HepG2 (cell line): ENCODE measurements around the gene MYADML2. TPM values are rescaled to one million over a fixed set of nuclear protein-coding genes. Genes with fewer than 3 reads are reported as not detected.

ENCODE experiments used
- ARNTL ChIP-seq: sonication (generic); formaldehyde crosslinking; IDR thresholded peaks from 2 replicates; pipeline ENCODE4 v1.4.0; 2020; ENCODE audit warnings: mild to moderate bottlenecking, missing genetic modification reagents
- ERF ChIP-seq: IDR thresholded peaks from 2 replicates; pipeline ENCODE4 v1.6.1; 2018; ENCODE audit warnings: missing biosample characterization, missing genetic modification reagents
- HOXA7 ChIP-seq: sonication (generic); formaldehyde crosslinking; IDR thresholded peaks from 2 replicates; pipeline ENCODE4 v1.8.1; 2022; ENCODE audit warnings: mild to moderate bottlenecking, missing genetic modification reagents, moderate library complexity
- MYNN ChIP-seq: sonication (generic); formaldehyde crosslinking; IDR thresholded peaks from 2 replicates; pipeline ENCODE4 v1.4.0; 2020; ENCODE audit warnings: mild to moderate bottlenecking, low read depth, missing genetic modification reagents
- NFE2 ChIP-seq: sonication (generic); formaldehyde crosslinking; IDR thresholded peaks from 2 replicates; pipeline ENCODE4 v1.4.0; 2020; ENCODE audit warnings: missing genetic modification reagents
- ZFP41 ChIP-seq: sonication (generic); formaldehyde crosslinking; IDR thresholded peaks from 2 replicates; pipeline ENCODE4 v1.4.0; 2020; ENCODE audit warnings: mild to moderate bottlenecking, missing genetic modification reagents, borderline replicate concordance
- ZNF296 ChIP-seq: sonication (generic); formaldehyde crosslinking; conservative IDR thresholded peaks from 2 replicates; pipeline ENCODE4 v1.5.0; 2020; ENCODE audit warnings: mild to moderate bottlenecking, missing genetic modification reagents
- ZNF331 ChIP-seq: sonication (generic); formaldehyde crosslinking; IDR thresholded peaks from 2 replicates; pipeline ENCODE4 v1.4.0; 2020; ENCODE audit warnings: missing genetic modification reagents
- ZNF670 ChIP-seq: sonication (generic); formaldehyde crosslinking; IDR thresholded peaks from 2 replicates; pipeline ENCODE4 v1.8.0; 2022; ENCODE audit warnings: mild to moderate bottlenecking, missing genetic modification reagents, borderline replicate concordance
- ZNF709 ChIP-seq: sonication (generic); formaldehyde crosslinking; IDR thresholded peaks from 2 replicates; pipeline ENCODE4 v1.5.0; 2020; ENCODE audit warnings: mild to moderate bottlenecking, missing genetic modification reagents
- ZNF766 ChIP-seq: sonication (generic); formaldehyde crosslinking; IDR thresholded peaks from 2 replicates; pipeline ENCODE4 v1.5.0; 2020; ENCODE audit warnings: missing genetic modification reagents, borderline replicate concordance
- ZNF775 ChIP-seq: sonication (generic); formaldehyde crosslinking; IDR thresholded peaks from 2 replicates; pipeline ENCODE4 v1.4.0; 2020; ENCODE audit warnings: missing genetic modification reagents, mild to moderate bottlenecking, moderate library complexity, borderline replicate concordance
- polyA plus RNA-seq, 8 experiments: library from polyadenylated mRNA; depleted of rRNA in 3 of 8; stranded (reverse) in 7 of 8; unstranded in 1 of 8; fragments of >200 nt; fragmentation: Illumina TruSeq in 4 of 8; extraction: Trizol in 4 of 8; gene quantifications; 2 replicates each; pipeline versions ENCODE4 v1.2.1 to v1.2.3, GENCODE V29; 2011 to 2016; ENCODE audit warnings: low read depth in 4 of 8, missing spikeins in 1 of 8, mixed read lengths in 1 of 8; ENCODE audit not compliant: insufficient read depth in 1 of 8
- total RNA-seq, 5 experiments: library from RNA; depleted of rRNA; stranded (reverse); fragments of >200 nt; fragmentation: Illumina TruSeq; extraction: Trizol; gene quantifications; 2 replicates each; pipeline ENCODE4 v1.2.3, GENCODE V29; 2016; ENCODE audit warnings: low read depth in 1 of 5
- TF ChIP-seq, protein P1 (sequence below): IDR thresholded peaks from 2 replicates; pipeline ENCODE4 v1.6.1; 2016; ENCODE audit warnings: missing genetic modification reagents, missing compliant biosample characterization
- TF ChIP-seq, protein P2 (sequence below): sonication (generic); formaldehyde crosslinking; conservative IDR thresholded peaks from 2 replicates; pipeline ENCODE4 v1.4.0; 2020; ENCODE audit warnings: missing genetic modification reagents
- TF ChIP-seq, protein P3 (sequence below): sonication (generic); formaldehyde crosslinking; IDR thresholded peaks from 2 replicates; pipeline ENCODE4 v1.4.0; 2020; ENCODE audit warnings: missing genetic modification reagents
- TF ChIP-seq, protein P4 (sequence below): sonication (generic); formaldehyde crosslinking; IDR thresholded peaks from 2 replicates; pipeline ENCODE4 v1.5.1; 2020; ENCODE audit warnings: mild to moderate bottlenecking, moderate library complexity, missing genetic modification reagents
- TF ChIP-seq, protein P5 (sequence below): sonication (generic); formaldehyde crosslinking; IDR thresholded peaks from 2 replicates; pipeline ENCODE4 v1.4.0; 2020; ENCODE audit warnings: missing genetic modification reagents

The MYADML2 gene
- total and polyA plus RNA-seq, 2 of the 13 experiments (the other 11 are each of a cell fraction or from before 2014, with no cell fraction given), result not detected

DNA sequence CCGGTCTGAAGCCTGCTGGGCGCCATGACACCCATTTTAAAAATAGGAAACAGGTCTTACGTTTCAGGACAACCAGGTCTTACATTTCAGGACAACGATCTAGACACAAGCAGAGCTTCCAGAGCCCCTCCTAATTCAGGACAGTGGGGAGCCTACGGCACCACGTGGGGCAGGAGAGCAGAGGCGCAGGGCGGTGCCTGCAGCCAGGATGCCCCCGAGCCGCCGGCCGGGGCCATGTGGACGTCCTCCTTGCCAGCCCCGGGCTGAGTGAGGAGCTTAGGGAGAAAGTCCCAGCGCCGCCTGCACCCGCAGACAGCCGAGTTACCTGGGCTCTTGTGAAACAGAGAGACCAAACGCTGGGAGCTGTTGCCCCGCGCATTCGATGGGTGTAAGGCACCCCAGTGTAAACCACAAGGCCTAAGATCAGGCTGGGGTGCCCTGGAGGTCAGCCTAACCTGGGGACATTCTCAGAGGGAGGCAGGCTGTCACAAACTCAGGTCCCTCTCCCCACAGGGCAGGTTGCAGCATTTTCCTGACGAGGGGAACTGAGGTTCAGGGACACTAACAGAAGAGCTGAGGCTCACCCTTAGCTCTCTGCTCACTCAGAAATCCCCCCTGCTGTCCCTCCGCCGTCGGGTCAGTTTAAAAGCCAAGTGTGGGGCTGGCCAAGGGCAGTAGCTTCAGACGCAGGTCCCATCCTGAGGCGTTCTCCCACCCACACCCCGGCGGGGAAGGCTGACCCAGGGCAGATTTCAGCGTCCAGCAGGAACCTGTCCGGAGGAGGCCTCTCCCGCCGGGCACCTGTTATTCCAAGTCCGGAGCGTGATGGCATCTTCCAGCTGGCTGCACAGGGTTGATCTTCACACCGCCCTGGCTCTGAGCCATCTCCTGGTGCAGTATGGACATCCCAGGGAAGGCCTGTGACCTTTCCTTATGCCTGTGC is 15.7 kb upstream of the MYADML2 start (continued):
- TF ChIP-seq, protein P1, sequence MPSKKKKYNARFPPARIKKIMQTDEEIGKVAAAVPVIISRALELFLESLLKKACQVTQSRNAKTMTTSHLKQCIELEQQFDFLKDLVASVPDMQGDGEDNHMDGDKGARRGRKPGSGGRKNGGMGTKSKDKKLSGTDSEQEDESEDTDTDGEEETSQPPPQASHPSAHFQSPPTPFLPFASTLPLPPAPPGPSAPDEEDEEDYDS, result 0 out of 2 replicates have a peak, but pooled peaks have one; percentile 10
- TF ChIP-seq, protein P2, sequence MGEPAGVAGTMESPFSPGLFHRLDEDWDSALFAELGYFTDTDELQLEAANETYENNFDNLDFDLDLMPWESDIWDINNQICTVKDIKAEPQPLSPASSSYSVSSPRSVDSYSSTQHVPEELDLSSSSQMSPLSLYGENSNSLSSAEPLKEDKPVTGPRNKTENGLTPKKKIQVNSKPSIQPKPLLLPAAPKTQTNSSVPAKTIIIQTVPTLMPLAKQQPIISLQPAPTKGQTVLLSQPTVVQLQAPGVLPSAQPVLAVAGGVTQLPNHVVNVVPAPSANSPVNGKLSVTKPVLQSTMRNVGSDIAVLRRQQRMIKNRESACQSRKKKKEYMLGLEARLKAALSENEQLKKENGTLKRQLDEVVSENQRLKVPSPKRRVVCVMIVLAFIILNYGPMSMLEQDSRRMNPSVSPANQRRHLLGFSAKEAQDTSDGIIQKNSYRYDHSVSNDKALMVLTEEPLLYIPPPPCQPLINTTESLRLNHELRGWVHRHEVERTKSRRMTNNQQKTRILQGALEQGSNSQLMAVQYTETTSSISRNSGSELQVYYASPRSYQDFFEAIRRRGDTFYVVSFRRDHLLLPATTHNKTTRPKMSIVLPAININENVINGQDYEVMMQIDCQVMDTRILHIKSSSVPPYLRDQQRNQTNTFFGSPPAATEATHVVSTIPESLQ (CRISPR knock-in tag), result no peak
- TF ChIP-seq, protein P3, sequence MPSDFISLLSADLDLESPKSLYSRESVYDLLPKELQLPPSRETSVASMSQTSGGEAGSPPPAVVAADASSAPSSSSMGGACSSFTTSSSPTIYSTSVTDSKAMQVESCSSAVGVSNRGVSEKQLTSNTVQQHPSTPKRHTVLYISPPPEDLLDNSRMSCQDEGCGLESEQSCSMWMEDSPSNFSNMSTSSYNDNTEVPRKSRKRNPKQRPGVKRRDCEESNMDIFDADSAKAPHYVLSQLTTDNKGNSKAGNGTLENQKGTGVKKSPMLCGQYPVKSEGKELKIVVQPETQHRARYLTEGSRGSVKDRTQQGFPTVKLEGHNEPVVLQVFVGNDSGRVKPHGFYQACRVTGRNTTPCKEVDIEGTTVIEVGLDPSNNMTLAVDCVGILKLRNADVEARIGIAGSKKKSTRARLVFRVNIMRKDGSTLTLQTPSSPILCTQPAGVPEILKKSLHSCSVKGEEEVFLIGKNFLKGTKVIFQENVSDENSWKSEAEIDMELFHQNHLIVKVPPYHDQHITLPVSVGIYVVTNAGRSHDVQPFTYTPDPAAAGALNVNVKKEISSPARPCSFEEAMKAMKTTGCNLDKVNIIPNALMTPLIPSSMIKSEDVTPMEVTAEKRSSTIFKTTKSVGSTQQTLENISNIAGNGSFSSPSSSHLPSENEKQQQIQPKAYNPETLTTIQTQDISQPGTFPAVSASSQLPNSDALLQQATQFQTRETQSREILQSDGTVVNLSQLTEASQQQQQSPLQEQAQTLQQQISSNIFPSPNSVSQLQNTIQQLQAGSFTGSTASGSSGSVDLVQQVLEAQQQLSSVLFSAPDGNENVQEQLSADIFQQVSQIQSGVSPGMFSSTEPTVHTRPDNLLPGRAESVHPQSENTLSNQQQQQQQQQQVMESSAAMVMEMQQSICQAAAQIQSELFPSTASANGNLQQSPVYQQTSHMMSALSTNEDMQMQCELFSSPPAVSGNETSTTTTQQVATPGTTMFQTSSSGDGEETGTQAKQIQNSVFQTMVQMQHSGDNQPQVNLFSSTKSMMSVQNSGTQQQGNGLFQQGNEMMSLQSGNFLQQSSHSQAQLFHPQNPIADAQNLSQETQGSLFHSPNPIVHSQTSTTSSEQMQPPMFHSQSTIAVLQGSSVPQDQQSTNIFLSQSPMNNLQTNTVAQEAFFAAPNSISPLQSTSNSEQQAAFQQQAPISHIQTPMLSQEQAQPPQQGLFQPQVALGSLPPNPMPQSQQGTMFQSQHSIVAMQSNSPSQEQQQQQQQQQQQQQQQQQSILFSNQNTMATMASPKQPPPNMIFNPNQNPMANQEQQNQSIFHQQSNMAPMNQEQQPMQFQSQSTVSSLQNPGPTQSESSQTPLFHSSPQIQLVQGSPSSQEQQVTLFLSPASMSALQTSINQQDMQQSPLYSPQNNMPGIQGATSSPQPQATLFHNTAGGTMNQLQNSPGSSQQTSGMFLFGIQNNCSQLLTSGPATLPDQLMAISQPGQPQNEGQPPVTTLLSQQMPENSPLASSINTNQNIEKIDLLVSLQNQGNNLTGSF (CRISPR knock-in tag), result no peak
- TF ChIP-seq, protein P4, sequence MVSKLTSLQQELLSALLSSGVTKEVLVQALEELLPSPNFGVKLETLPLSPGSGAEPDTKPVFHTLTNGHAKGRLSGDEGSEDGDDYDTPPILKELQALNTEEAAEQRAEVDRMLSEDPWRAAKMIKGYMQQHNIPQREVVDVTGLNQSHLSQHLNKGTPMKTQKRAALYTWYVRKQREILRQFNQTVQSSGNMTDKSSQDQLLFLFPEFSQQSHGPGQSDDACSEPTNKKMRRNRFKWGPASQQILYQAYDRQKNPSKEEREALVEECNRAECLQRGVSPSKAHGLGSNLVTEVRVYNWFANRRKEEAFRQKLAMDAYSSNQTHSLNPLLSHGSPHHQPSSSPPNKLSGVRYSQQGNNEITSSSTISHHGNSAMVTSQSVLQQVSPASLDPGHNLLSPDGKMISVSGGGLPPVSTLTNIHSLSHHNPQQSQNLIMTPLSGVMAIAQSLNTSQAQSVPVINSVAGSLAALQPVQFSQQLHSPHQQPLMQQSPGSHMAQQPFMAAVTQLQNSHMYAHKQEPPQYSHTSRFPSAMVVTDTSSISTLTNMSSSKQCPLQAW, result no peak
- TF ChIP-seq, protein P5, sequence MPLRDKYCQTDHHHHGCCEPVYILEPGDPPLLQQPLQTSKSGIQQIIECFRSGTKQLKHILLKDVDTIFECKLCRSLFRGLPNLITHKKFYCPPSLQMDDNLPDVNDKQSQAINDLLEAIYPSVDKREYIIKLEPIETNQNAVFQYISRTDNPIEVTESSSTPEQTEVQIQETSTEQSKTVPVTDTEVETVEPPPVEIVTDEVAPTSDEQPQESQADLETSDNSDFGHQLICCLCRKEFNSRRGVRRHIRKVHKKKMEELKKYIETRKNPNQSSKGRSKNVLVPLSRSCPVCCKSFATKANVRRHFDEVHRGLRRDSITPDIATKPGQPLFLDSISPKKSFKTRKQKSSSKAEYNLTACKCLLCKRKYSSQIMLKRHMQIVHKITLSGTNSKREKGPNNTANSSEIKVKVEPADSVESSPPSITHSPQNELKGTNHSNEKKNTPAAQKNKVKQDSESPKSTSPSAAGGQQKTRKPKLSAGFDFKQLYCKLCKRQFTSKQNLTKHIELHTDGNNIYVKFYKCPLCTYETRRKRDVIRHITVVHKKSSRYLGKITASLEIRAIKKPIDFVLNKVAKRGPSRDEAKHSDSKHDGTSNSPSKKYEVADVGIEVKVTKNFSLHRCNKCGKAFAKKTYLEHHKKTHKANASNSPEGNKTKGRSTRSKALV, result no peak
- TF ChIP-seq ZNF775 (no peak), ZFP41 (no peak), ZNF296 (0 out of 2 replicates have a peak, but pooled peaks have one; percentile 37), NFE2 (CRISPR knock-in tag) (no peak), MYNN (CRISPR knock-in tag) (no peak; the same call in 1 of the 2 replicates), ARNTL (CRISPR knock-in tag) (peak; percentile 52; the same call in 1 of the 2 replicates), ERF (no peak; the same call in 1 of the 2 replicates), ZNF766 (CRISPR knock-in tag) (no peak), ZNF709 (CRISPR knock-in tag) (peak; percentile 73; the same call in 1 of the 2 replicates), ZNF670 (CRISPR knock-in tag) (no peak), ZNF331 (no peak), HOXA7 (CRISPR knock-in tag) (no peak)
